Fibroblast of lung (primary cell): ENCODE measurements around the gene CFAP46. TPM values are rescaled to one million over a fixed set of nuclear protein-coding genes. Genes with fewer than 3 reads are reported as not detected.

Experiments
- DNase-seq, 2 donors: peaks; one replicate each; pipeline versions ENCODE4 v3.0.0 to v3.0.0-alpha.2; 2010; ENCODE audit warnings: low read depth in 2 of 2
- H2AFZ ChIP-seq: 2 replicates; pipeline ENCODE4 v1.5.1; 2012; ENCODE audit warnings: low read length, control low read depth, inconsistent platforms
- H3K27ac ChIP-seq: 2 replicates; pipeline ENCODE4 v1.5.1; 2011; ENCODE audit warnings: low read length, control low read depth; ENCODE audit not compliant: insufficient read depth
- H3K27me3 ChIP-seq: 2 replicates; pipeline ENCODE4 v1.5.1; 2011; ENCODE audit warnings: mild to moderate bottlenecking, low read length; ENCODE audit not compliant: control insufficient read depth, insufficient read depth
- H3K36me3 ChIP-seq: 2 replicates; pipeline ENCODE4 v1.5.1; 2011; ENCODE audit warnings: low read length; ENCODE audit not compliant: control insufficient read depth, insufficient read depth
- H3K4me1 ChIP-seq: 2 replicates; pipeline ENCODE4 v1.5.1; 2011; ENCODE audit warnings: low read length; ENCODE audit not compliant: control insufficient read depth, insufficient read depth; ENCODE audit errors: extremely low read depth
- H3K4me2 ChIP-seq: 2 replicates; pipeline ENCODE4 v1.5.1; 2011; ENCODE audit warnings: low read length, control low read depth; ENCODE audit not compliant: insufficient read depth; ENCODE audit errors: extremely low read depth
- H3K4me3 ChIP-seq, 4 experiments: fragments of 200-600 bp in 1 of 4; sonication (generic) in 1 of 4; replicated peaks in 1 of 4; 2 replicates each; pipeline ENCODE4 v1.5.1; 2011 to 2016; ENCODE audit warnings: low read length in 4 of 4, low read depth in 3 of 4, mild to moderate bottlenecking in 3 of 4, control low read depth in 2 of 4, inconsistent platforms in 1 of 4, mixed read lengths in 1 of 4; ENCODE audit not compliant: insufficient read depth in 1 of 4; ENCODE audit errors: control extremely low read depth in 1 of 4
- H3K79me2 ChIP-seq: 2 replicates; pipeline ENCODE4 v1.5.1; 2012; ENCODE audit warnings: mild to moderate bottlenecking, low read length, inconsistent platforms; ENCODE audit not compliant: control insufficient read depth, insufficient read depth
- H3K9ac ChIP-seq: 2 replicates; pipeline ENCODE4 v1.5.1; 2011; ENCODE audit warnings: mild to moderate bottlenecking, low read length, control low read depth; ENCODE audit not compliant: insufficient read depth
- H3K9me3 ChIP-seq: 2 replicates; pipeline ENCODE4 v1.5.1; 2012; ENCODE audit warnings: low read depth, low read length; ENCODE audit not compliant: control insufficient read depth, insufficient read depth
- H4K20me1 ChIP-seq: 2 replicates; pipeline ENCODE4 v1.5.1; 2011; ENCODE audit warnings: low read length; ENCODE audit not compliant: control insufficient read depth, insufficient read depth; ENCODE audit errors: extremely low read depth
- CTCF ChIP-seq, 2 donors: IDR thresholded peaks in 1 of 2; conservative IDR thresholded peaks in 1 of 2; 1 replicate in 1 of 2; 2 replicates in 1 of 2; pipeline ENCODE4 v1.5.1; 2011 to 2012; ENCODE audit warnings: low read length in 2 of 2, control low read depth in 1 of 2, inconsistent platforms in 1 of 2, low read depth in 1 of 2, mild to moderate bottlenecking in 1 of 2
- EZH2 ChIP-seq: IDR thresholded peaks from 2 replicates; pipeline ENCODE4 v1.5.1; 2012; ENCODE audit warnings: low read length, control low read depth, mild to moderate bottlenecking; ENCODE audit errors: missing control alignments
- polyA plus RNA-seq, 2 donors: library from polyadenylated mRNA; depleted of rRNA in 1 of 2; stranded (reverse) in 1 of 2; unstranded in 1 of 2; fragments of >200 nt; gene quantifications; 2 replicates each; pipeline ENCODE4 v1.2.1, GENCODE V29; 2011 to 2012; ENCODE audit warnings: missing spikeins in 1 of 2
- total RNA-seq: library from RNA; depleted of rRNA; stranded (reverse); fragments of >200 nt; gene quantifications from 2 replicates; pipeline ENCODE4 v1.2.1, GENCODE V29; 2014

The CFAP46 gene
- total and polyA plus RNA-seq, 2 donors (not counting 1 experiment from before 2014, with no cell fraction given), result 0.25 to 0.66 TPM

- Histone ChIP-seq H2AFZ (no peak overlapping the region), H3K27me3 (peaks cover 3% of the 10 kb centered on the region), H3K4me2 (no peak overlapping the region), H3K9me3 (no peaks in the 10 kb centered on the region), H3K36me3 (no peaks in the 10 kb centered on the region), H4K20me1 (no peaks in the 10 kb centered on the region), H3K79me2 (no peaks in the 10 kb centered on the region), H3K9ac (no peak overlapping the region), H3K4me3 (no peak overlapping the region), H3K27ac (no peak overlapping the region), H3K4me1 (no peaks in the 10 kb centered on the region)
- no peak for DNase-seq
- TF ChIP-seq EZH2, result no peak
These were observed 31.5 kb upstream of the CFAP46 start for GRCh38 chr10:132973903-132974241.

GRCh38 chr10:132972986-132973902 is 30.9 kb upstream of the CFAP46 start:
- Histone ChIP-seq H3K36me3 (no peaks in the 10 kb centered on the region), H3K27me3 (peaks cover 5% of the 10 kb centered on the region), H3K4me1 (no peaks in the 10 kb centered on the region), H3K79me2 (no peaks in the 10 kb centered on the region), H4K20me1 (no peaks in the 10 kb centered on the region), H2AFZ (no peak overlapping the region), H3K9me3 (no peaks in the 10 kb centered on the region), H3K9ac (no peak overlapping the region), H3K4me2 (no peak overlapping the region), H3K27ac (no peak overlapping the region), H3K4me3 (no peak overlapping the region)
- TF ChIP-seq EZH2 (no peak), CTCF (conservative IDR thresholded peaks at IDR 0.05 in 1 of 2, IDR thresholded peaks at IDR 0.05 in 1 of 2; ENCODE audit: low read depth in 1 of 2, low read length in 2 of 2) (no peak)
- no peak for DNase-seq

GRCh38 chr10:132972149-132972985 is 30.0 kb upstream of the CFAP46 start:
- H3K9ac ChIP-seq, result no peak overlapping the region
- H4K20me1 ChIP-seq, result no peaks in the 10 kb centered on the region

More at GRCh38 chr10:132972149-132972985, 30.0 kb upstream of the CFAP46 start:
- Histone ChIP-seq H3K9me3 (no peaks in the 10 kb centered on the region), H3K4me2 (no peak overlapping the region), H3K27ac (no peak overlapping the region), H3K79me2 (no peaks in the 10 kb centered on the region), H3K36me3 (no peaks in the 10 kb centered on the region), H3K27me3 (peaks cover 6% of the 10 kb centered on the region), H3K4me3 (no peak overlapping the region), H2AFZ (no peak overlapping the region), H3K4me1 (no peaks in the 10 kb centered on the region)
- TF ChIP-seq EZH2, result no peak
- TF ChIP-seq CTCF (conservative IDR thresholded peaks at IDR 0.05 in 1 of 2, IDR thresholded peaks at IDR 0.05 in 1 of 2; ENCODE audit: low read depth in 1 of 2, low read length in 2 of 2), result no peak
- no peak for DNase-seq
